IMR-90 (cell line): ENCODE measurements around the gene ANKRD53. TPM values are rescaled to one million over a fixed set of nuclear protein-coding genes. Genes with fewer than 3 reads are reported as not detected.

Source experiments
- ATAC-seq: fragments of 200-7000 bp; cut with Tn5 transposase; 2 replicates; pipeline ENCODE4 v1.9.1; 2020; ENCODE audit warnings: low read depth, mild to moderate bottlenecking, moderate library complexity
- BruUV-seq: library from RNA; stranded (reverse); fragments of 400-500 nt; replicated peaks from 2 replicates; lab custom pipeline; 2021; lab: Mats Ljungman, UMichigan
- CTCF ChIA-PET: fragments of 300-600 bp; formaldehyde crosslinking; extraction: SDS; loops from one replicate; lab custom pipeline; 2021; ENCODE audit warnings: antibody characterized with exemption; lab: Yijun Ruan, JAX
- POLR2A ChIA-PET: fragments of 300-600 bp; sonication (Branson Sonifier 250); formaldehyde crosslinking; loops from one replicate; lab custom pipeline; 2022; ENCODE audit warnings: antibody characterized with exemption; ENCODE audit not compliant: unreplicated experiment; lab: Charles Lee
- DNase-seq: peaks from one replicate; pipeline ENCODE4 v3.0.0; 2013
- H2AFZ ChIP-seq: replicated peaks from 2 replicates; pipeline ENCODE3; 2013; ENCODE audit warnings: low read length, mild to moderate bottlenecking; ENCODE audit not compliant: poor library complexity
- H2AK5ac ChIP-seq: 2 replicates; pipeline ENCODE4 v1.6.1; 2013; ENCODE audit warnings: low read depth, low read length, inconsistent platforms
- H2AK9ac ChIP-seq: replicated peaks from 2 replicates; pipeline ENCODE3; 2013; ENCODE audit warnings: mild to moderate bottlenecking, low read depth, low read length, moderate library complexity; ENCODE audit not compliant: poor library complexity
- H2BK120ac ChIP-seq: 2 replicates; pipeline ENCODE4 v1.6.1; 2013; ENCODE audit warnings: low read depth, low read length, inconsistent platforms
- H2BK15ac ChIP-seq: 3 replicates; pipeline ENCODE4 v1.6.1; 2013; ENCODE audit warnings: low read depth, low read length, inconsistent platforms
- H2BK20ac ChIP-seq: 2 replicates; pipeline ENCODE4 v1.6.1; 2013; ENCODE audit warnings: low read depth, mild to moderate bottlenecking, inconsistent platforms, low read length, moderate library complexity
- H2BK5ac ChIP-seq: 2 replicates; pipeline ENCODE4 v1.6.1; 2013; ENCODE audit warnings: mild to moderate bottlenecking, low read depth, low read length, inconsistent platforms; ENCODE audit not compliant: poor library complexity, severe bottlenecking
- H3K14ac ChIP-seq: replicated peaks from 2 replicates; pipeline ENCODE4 v1.6.1; 2013; ENCODE audit warnings: low read depth, low read length, inconsistent platforms
- H3K18ac ChIP-seq: 2 replicates; pipeline ENCODE4 v1.6.1; 2013; ENCODE audit warnings: low read depth, low read length, control low read depth
- H3K23ac ChIP-seq: 2 replicates; pipeline ENCODE4 v1.6.1; 2013; ENCODE audit warnings: low read depth, low read length, inconsistent platforms
- H3K27ac ChIP-seq: 2 replicates; pipeline ENCODE4 v1.5.1; 2013; ENCODE audit warnings: mild to moderate bottlenecking, control low read depth, low read length; ENCODE audit not compliant: insufficient read depth
- H3K27me3 ChIP-seq: 2 replicates; pipeline ENCODE4 v1.6.1; 2013; ENCODE audit warnings: low read length; ENCODE audit not compliant: control insufficient read depth, insufficient read depth
- H3K36me3 ChIP-seq: 2 replicates; pipeline ENCODE4 v1.6.1; 2013; ENCODE audit warnings: low read length, mixed read lengths; ENCODE audit not compliant: control insufficient read depth, insufficient read depth
- H3K4ac ChIP-seq: 2 replicates; pipeline ENCODE4 v1.6.1; 2013; ENCODE audit warnings: low read depth, low read length, inconsistent platforms
- H3K4me1 ChIP-seq: 2 replicates; pipeline ENCODE4 v1.6.1; 2013; ENCODE audit warnings: low read length, mixed read lengths; ENCODE audit not compliant: control insufficient read depth, insufficient read depth
- H3K4me2 ChIP-seq: 2 replicates; pipeline ENCODE4 v1.6.1; 2013; ENCODE audit warnings: low read depth, mild to moderate bottlenecking, control low read depth, low read length, moderate library complexity
- H3K4me3 ChIP-seq: 2 replicates; pipeline ENCODE4 v1.5.1; 2013; ENCODE audit warnings: low read depth, mild to moderate bottlenecking, control low read depth, low read length, moderate library complexity; ENCODE audit not compliant: insufficient read depth
- H3K56ac ChIP-seq: 2 replicates; pipeline ENCODE4 v1.6.1; 2013; ENCODE audit warnings: low read length, inconsistent platforms; ENCODE audit not compliant: insufficient read depth; ENCODE audit errors: extremely low read depth
- H3K79me1 ChIP-seq, 2 experiments: 2 replicates each; pipeline ENCODE4 v1.6.1; 2013; ENCODE audit warnings: low read length in 2 of 2, inconsistent platforms in 1 of 2, low read depth in 1 of 2
- H3K9ac ChIP-seq: 2 replicates; pipeline ENCODE4 v1.6.1; 2013; ENCODE audit warnings: low read depth, low read length, control low read depth
- H3K9me1 ChIP-seq: 2 replicates; pipeline ENCODE4 v1.6.1; 2013; ENCODE audit warnings: low read length, inconsistent platforms; ENCODE audit not compliant: insufficient read depth
- H3K9me3 ChIP-seq: 2 replicates; pipeline ENCODE4 v1.6.1; 2013; ENCODE audit warnings: low read length; ENCODE audit not compliant: control insufficient read depth, insufficient read depth
- H4K20me1 ChIP-seq: 2 replicates; pipeline ENCODE4 v1.6.1; 2013; ENCODE audit warnings: low read length, inconsistent platforms; ENCODE audit not compliant: insufficient read depth
- H4K5ac ChIP-seq: 2 replicates; pipeline ENCODE4 v1.6.1; 2013; ENCODE audit warnings: mild to moderate bottlenecking, low read depth, low read length, control low read depth
- H4K8ac ChIP-seq, 2 experiments: 2 replicates each; pipeline ENCODE4 v1.6.1; 2013; ENCODE audit warnings: low read depth in 2 of 2, low read length in 2 of 2, control low read depth in 1 of 2, inconsistent platforms in 1 of 2
- H4K91ac ChIP-seq: 2 replicates; pipeline ENCODE4 v1.6.1; 2013; ENCODE audit warnings: low read depth, low read length, inconsistent platforms; ENCODE audit not compliant: insufficient read depth
- BHLHE40 ChIP-seq: fragments of 150-350 bp; IDR thresholded peaks from 2 replicates; pipeline ENCODE4 v1.6.1; 2016; ENCODE audit warnings: mild to moderate bottlenecking, low read depth, low read length
- CEBPB ChIP-seq: IDR thresholded peaks from 2 replicates; pipeline ENCODE4 v1.6.1; 2012; ENCODE audit warnings: low read depth, low read length, improper control_type of control experiment
- CHD1 ChIP-seq: IDR thresholded peaks from 2 replicates; pipeline ENCODE4 v1.6.1; 2012; ENCODE audit warnings: low read depth, low read length, improper control_type of control experiment
- FOS ChIP-seq: fragments of 150-350 bp; IDR thresholded peaks from 2 replicates; pipeline ENCODE4 v1.6.1; 2016; ENCODE audit warnings: low read depth, low read length
- MAFK ChIP-seq: IDR thresholded peaks from 2 replicates; pipeline ENCODE4 v1.6.1; 2012; ENCODE audit warnings: low read depth, low read length, improper control_type of control experiment
- MAZ ChIP-seq: IDR thresholded peaks from 2 replicates; pipeline ENCODE4 v1.6.1; 2012; ENCODE audit warnings: low read depth, mild to moderate bottlenecking, low read length, improper control_type of control experiment, moderate library complexity, borderline replicate concordance
- MXI1 ChIP-seq: IDR thresholded peaks from 2 replicates; pipeline ENCODE4 v1.6.1; 2012; ENCODE audit warnings: low read depth, mild to moderate bottlenecking, low read length, moderate library complexity, borderline replicate concordance
- NFE2L2 ChIP-seq: fragments of 150-350 bp; IDR thresholded peaks from 2 replicates; pipeline ENCODE4 v1.6.1; 2016; ENCODE audit warnings: low read depth, mild to moderate bottlenecking, low read length
- POLR2A ChIP-seq: IDR thresholded peaks from 2 replicates; pipeline ENCODE4 v1.6.1; 2012; ENCODE audit warnings: mild to moderate bottlenecking, low read depth, low read length
- SMC3 ChIP-seq: fragments of 150-350 bp; IDR thresholded peaks from 2 replicates; pipeline ENCODE4 v1.6.1; 2016; ENCODE audit warnings: low read depth, mild to moderate bottlenecking, antibody characterized with exemption, low read length, moderate library complexity
- WGBS, 2 experiments: methylation state at CpG; one replicate each; pipeline versions ENCODE4 v1.1.5 to v1.1.7; 2013; ENCODE audit warnings: missing lambda C conversion rate in 2 of 2; ENCODE audit not compliant: insufficient read length in 1 of 2; ENCODE audit errors: extremely low coverage in 2 of 2; 5-methylcytosine and 5-hydroxymethylcytosine counted together
- dilution Hi-C: fragments of 300-500 bp; cut with HindIII; formaldehyde crosslinking; loops from one replicate; pipeline ENCODE4 v1.14.3; 2018; ENCODE audit warnings: low sequenced_read_pairs; ENCODE audit not compliant: unreplicated experiment
- in situ Hi-C: fragments of 300-500 bp; cut with MboI; formaldehyde crosslinking; loops from 3 replicates; pipeline ENCODE4 v1.14.3; 2019; ENCODE audit warnings: low sequenced_read_pairs, inconsistent platforms, mixed read lengths
- intact Hi-C: fragments of 100-400 bp; cut with micrococcal nuclease; formaldehyde crosslinking; loops from 2 replicates; pipeline ENCODE4 v1.10.0; 2022
- polyA plus RNA-seq, 3 experiments: library from polyadenylated mRNA; depleted of rRNA; stranded (reverse); fragments of >200 nt; gene quantifications; 2 replicates each; pipeline ENCODE4 v1.2.3, GENCODE V29; 2012; ENCODE audit warnings: low replicate concordance in 1 of 3
- total RNA-seq: library from RNA; depleted of rRNA; stranded (reverse); fragments of >200 nt; gene quantifications from 2 replicates; pipeline ENCODE4 v1.2.3, GENCODE V29; 2012
- TF ChIP-seq, protein P1 (sequence below): fragments of 150-350 bp; IDR thresholded peaks from 2 replicates; pipeline ENCODE4 v1.6.1; 2016; ENCODE audit warnings: low read depth, mild to moderate bottlenecking, low read length, moderate library complexity, borderline replicate concordance
- TF ChIP-seq, protein P2 (sequence below): conservative IDR thresholded peaks from 2 replicates; pipeline ENCODE4 v1.5.1; 2012; ENCODE audit warnings: mild to moderate bottlenecking, low read depth, low read length, improper control_type of control experiment

Gene ANKRD53
- total and polyA plus RNA-seq, 2 of the 4 experiments (the other 2 are of a cell fraction), result 0.54 to 1.0 TPM

DNA sequence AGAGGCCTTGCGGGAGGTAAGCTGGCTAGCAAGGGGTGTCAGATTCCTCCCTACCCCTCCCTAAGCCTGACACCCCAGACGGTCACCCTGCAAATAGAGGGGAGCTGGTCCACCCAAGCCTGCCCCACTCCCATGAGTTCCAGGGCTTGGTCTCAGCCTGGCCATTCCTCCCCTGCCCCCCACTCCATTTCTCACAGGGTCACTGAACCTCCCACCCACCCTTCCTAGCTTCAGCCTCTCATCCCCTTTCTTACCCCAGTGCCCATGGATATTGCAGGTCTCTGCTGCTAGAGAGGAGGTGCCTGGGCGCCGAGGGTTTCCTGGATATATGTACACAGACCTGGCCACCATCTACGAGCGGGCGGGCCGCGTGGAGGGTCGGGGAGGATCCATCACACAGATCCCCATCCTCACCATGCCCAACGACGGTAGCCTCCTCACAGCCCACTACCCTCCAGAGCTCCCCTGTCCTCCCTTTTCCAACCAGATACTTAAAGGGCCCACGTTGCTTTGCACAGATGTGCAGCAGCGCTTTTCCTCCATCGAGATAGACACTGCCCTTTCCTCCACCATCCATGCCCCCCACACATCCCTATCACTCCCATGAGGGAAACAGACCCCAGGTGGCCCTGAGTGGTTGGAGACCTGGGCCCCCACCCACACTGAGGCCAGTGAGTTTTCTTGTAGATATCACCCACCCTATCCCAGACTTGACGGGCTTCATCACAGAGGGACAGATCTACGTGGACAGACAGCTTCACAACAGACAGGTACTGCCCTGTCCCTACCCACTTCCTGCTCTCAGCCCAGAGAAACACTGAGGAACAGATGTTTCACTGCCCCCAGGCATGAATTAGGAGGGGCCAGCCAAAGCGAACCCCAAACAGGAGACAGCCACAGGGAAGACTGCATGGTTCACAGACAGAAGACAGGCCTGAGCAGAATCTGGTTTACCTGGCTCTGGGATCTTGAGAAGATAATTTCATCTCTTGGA is 15.2 kb upstream of the ANKRD53 start:
- Histone ChIP-seq H3K36me3 (no peaks in the 10 kb centered on the region), H3K14ac (no peak overlapping the region), H3K18ac (no peak overlapping the region), H2BK20ac (no peak overlapping the region), H4K20me1 (no peaks in the 10 kb centered on the region), H4K91ac (no peak overlapping the region), H3K23ac (no peak overlapping the region), H3K4me1 (no peaks in the 10 kb centered on the region), H3K56ac (no peak overlapping the region), H3K9me1 (no peaks in the 10 kb centered on the region), H2BK5ac (no peak overlapping the region), H3K9ac (no peak overlapping the region), H2AK9ac (no peak overlapping the region), H3K4me2 (no peak overlapping the region), H3K27me3 (peaks cover 5% of the 10 kb centered on the region; the same call in 1 of the 2 replicates), H3K79me1 (no peaks in the 10 kb centered on the region), H3K4me3 (no peak overlapping the region), H2BK15ac (no peak overlapping the region), H4K5ac (no peak overlapping the region), H2AFZ (no peak overlapping the region), H2BK120ac (no peak overlapping the region), H4K8ac (no peak overlapping the region), H3K27ac (no peak overlapping the region), H3K9me3 (no peaks in the 10 kb centered on the region), H3K4ac (no peak overlapping the region), H2AK5ac (no peak overlapping the region)
- in situ Hi-C loops (no loop called here), intact Hi-C loops (no loop called here), dilution Hi-C loops (no loop called here)
- ChIA-PET POLR2A (no interaction called here), CTCF (interaction anchor here (0.6 to 1.4 kb wide), 4 partner anchors 11 to 38 kb away, joined by 3 to 4 read pairs (median 3); partner anchors contain the start of gene ANKRD53)
- DNase-seq (no peak), ATAC-seq (no peak)
- no TSS peak for BruUV-seq
- TF ChIP-seq POLR2A, result no peak
- no peak for TF ChIP-seq MAFK
- no peak for TF ChIP-seq MXI1
- no peak for TF ChIP-seq SMC3
- no peak for TF ChIP-seq FOS
- no peak for TF ChIP-seq CHD1
- no peak for TF ChIP-seq MAZ
- no peak for TF ChIP-seq BHLHE40
- TF ChIP-seq, protein P1, sequence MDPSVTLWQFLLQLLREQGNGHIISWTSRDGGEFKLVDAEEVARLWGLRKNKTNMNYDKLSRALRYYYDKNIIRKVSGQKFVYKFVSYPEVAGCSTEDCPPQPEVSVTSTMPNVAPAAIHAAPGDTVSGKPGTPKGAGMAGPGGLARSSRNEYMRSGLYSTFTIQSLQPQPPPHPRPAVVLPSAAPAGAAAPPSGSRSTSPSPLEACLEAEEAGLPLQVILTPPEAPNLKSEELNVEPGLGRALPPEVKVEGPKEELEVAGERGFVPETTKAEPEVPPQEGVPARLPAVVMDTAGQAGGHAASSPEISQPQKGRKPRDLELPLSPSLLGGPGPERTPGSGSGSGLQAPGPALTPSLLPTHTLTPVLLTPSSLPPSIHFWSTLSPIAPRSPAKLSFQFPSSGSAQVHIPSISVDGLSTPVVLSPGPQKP, result no peak
- TF ChIP-seq NFE2L2, result no peak
- TF ChIP-seq, protein P2, sequence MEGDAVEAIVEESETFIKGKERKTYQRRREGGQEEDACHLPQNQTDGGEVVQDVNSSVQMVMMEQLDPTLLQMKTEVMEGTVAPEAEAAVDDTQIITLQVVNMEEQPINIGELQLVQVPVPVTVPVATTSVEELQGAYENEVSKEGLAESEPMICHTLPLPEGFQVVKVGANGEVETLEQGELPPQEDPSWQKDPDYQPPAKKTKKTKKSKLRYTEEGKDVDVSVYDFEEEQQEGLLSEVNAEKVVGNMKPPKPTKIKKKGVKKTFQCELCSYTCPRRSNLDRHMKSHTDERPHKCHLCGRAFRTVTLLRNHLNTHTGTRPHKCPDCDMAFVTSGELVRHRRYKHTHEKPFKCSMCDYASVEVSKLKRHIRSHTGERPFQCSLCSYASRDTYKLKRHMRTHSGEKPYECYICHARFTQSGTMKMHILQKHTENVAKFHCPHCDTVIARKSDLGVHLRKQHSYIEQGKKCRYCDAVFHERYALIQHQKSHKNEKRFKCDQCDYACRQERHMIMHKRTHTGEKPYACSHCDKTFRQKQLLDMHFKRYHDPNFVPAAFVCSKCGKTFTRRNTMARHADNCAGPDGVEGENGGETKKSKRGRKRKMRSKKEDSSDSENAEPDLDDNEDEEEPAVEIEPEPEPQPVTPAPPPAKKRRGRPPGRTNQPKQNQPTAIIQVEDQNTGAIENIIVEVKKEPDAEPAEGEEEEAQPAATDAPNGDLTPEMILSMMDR, result no peak
- TF ChIP-seq CEBPB, result no peak
- 63% methylated on average over 3 of the region's 18 CpGs; no CpG with 5 or more reads in 1 of the 2 experiments for WGBS, 2 experiments
